Measurements from ENCODE around the gene ATM. TPM values are rescaled to one million over a fixed set of nuclear protein-coding genes. Genes with fewer than 3 reads are reported as not detected.

The ATM gene
- total RNA-seq, 1 experiment from 2014 or later = 37.0 TPM

GRCh38 chr11:108213784-108214183 is 9.1 kb upstream of the ATM start:
- H3K4me1 ChIP-seq = no peaks in the 10 kb centered on the region
- no peaks in the 10 kb centered on the region for H3K9me3 ChIP-seq (replicated peaks)
- peaks cover 21% of the 10 kb centered on the region for H3K36me3 ChIP-seq
- no peaks in the 10 kb centered on the region for H3K27me3 ChIP-seq
- DNase-seq = no peak
- no peak overlapping the region for H3K27ac ChIP-seq
- H3K4me3 ChIP-seq = no peak overlapping the region

GRCh38 chr11:108216988-108217387 is 5.9 kb upstream of the ATM start:
- no peak overlapping the region for H3K27ac ChIP-seq
- DNase-seq = no peak
- no peak overlapping the region for H3K4me3 ChIP-seq
- H3K36me3 ChIP-seq = peaks cover 10% of the 10 kb centered on the region
- no peaks in the 10 kb centered on the region for H3K27me3 ChIP-seq
- no peaks in the 10 kb centered on the region for H3K9me3 ChIP-seq (replicated peaks)
- H3K4me1 ChIP-seq = no peaks in the 10 kb centered on the region

- no peak for DNase-seq
- H3K27ac ChIP-seq = no peak overlapping the region
- H3K27me3 ChIP-seq = no peaks in the 10 kb centered on the region
- no peaks in the 10 kb centered on the region for H3K4me1 ChIP-seq
- H3K4me3 ChIP-seq = no peak overlapping the region
- peaks cover 8% of the 10 kb centered on the region for H3K36me3 ChIP-seq
- no peaks in the 10 kb centered on the region for H3K9me3 ChIP-seq (replicated peaks)
Measured at GRCh38 chr11:108218455-108218854, 4.4 kb upstream of the ATM start.

- no peaks in the 10 kb centered on the region for H3K4me1 ChIP-seq
- no peaks in the 10 kb centered on the region for H3K27me3 ChIP-seq
- H3K36me3 ChIP-seq = peaks cover 6% of the 10 kb centered on the region
- H3K27ac ChIP-seq = no peak overlapping the region
- H3K4me3 ChIP-seq = no peak overlapping the region
- DNase-seq = no peak
- no peaks in the 10 kb centered on the region for H3K9me3 ChIP-seq (replicated peaks)
Measured at GRCh38 chr11:108218912-108219783, 3.7 kb upstream of the ATM start.

GRCh38 chr11:108220721-108221336 is 2.0 kb upstream of the ATM start:
- H3K36me3 ChIP-seq = peaks cover 3% of the 10 kb centered on the region
- peak overlapping the region; percentile 71 for H3K4me3 ChIP-seq
- H3K27ac ChIP-seq = no peak overlapping the region
- H3K27me3 ChIP-seq = no peaks in the 10 kb centered on the region
- peak in 1 of 2 experiments; percentile 5 for DNase-seq
- H3K4me1 ChIP-seq = no peaks in the 10 kb centered on the region
- H3K9me3 ChIP-seq (replicated peaks) = no peaks in the 10 kb centered on the region

- DNase-seq = peak in 1 of 2 experiments; percentile 1
- Histone ChIP-seq H3K27me3 (no peaks in the 10 kb centered on the region), H3K36me3 (no peaks in the 10 kb centered on the region), H3K4me3 (peak overlapping the region; percentile 71), H3K4me1 (no peaks in the 10 kb centered on the region), H3K9me3 (replicated peaks) (no peaks in the 10 kb centered on the region), H3K27ac (peak overlapping the region; percentile 80; the same call in 1 of the 2 replicates)
Measured at GRCh38 chr11:108221371-108221770, 1.5 kb upstream of the ATM start.

GRCh38 chr11:108221911-108222573 is 825 bp upstream of the ATM start:
- peak overlapping the region; percentile 80 for H3K27ac ChIP-seq
- H3K4me3 ChIP-seq = peak overlapping the region; percentile 71
- H3K27me3 ChIP-seq = no peaks in the 10 kb centered on the region
- no peaks in the 10 kb centered on the region for H3K36me3 ChIP-seq
- H3K4me1 ChIP-seq = no peaks in the 10 kb centered on the region
- no peaks in the 10 kb centered on the region for H3K9me3 ChIP-seq (replicated peaks)
- DNase-seq = no peak

GRCh38 chr11:108223348-108224149 is 682 bp downstream of the ATM start:
- Histone ChIP-seq H3K27me3 (no peaks in the 10 kb centered on the region), H3K9me3 (replicated peaks) (no peaks in the 10 kb centered on the region), H3K4me3 (peak overlapping the region; percentile 71), H3K4me1 (no peaks in the 10 kb centered on the region; the same call in 1 of the 2 replicates), H3K27ac (peak overlapping the region; percentile 72), H3K36me3 (peaks cover 5% of the 10 kb centered on the region)
- no peak for DNase-seq

GRCh38 chr11:108224366-108224765 is 1.5 kb downstream of the ATM start:
- Histone ChIP-seq H3K27me3 (no peaks in the 10 kb centered on the region), H3K27ac (no peak overlapping the region), H3K4me1 (no peaks in the 10 kb centered on the region; the same call in 1 of the 2 replicates), H3K36me3 (peaks cover 11% of the 10 kb centered on the region), H3K9me3 (replicated peaks) (no peaks in the 10 kb centered on the region), H3K4me3 (peak overlapping the region; percentile 71)
- DNase-seq = no peak

GRCh38 chr11:108224911-108225786 is 2.3 kb downstream of the ATM start:
- H3K9me3 ChIP-seq (replicated peaks) = no peaks in the 10 kb centered on the region

GRCh38 chr11:108226036-108226435 is 3.2 kb downstream of the ATM start:
- no peak overlapping the region for H3K27ac ChIP-seq
- no peak overlapping the region for H3K4me3 ChIP-seq
- no peaks in the 10 kb centered on the region; the same call in 1 of the 2 replicates for H3K4me1 ChIP-seq
- no peaks in the 10 kb centered on the region for H3K9me3 ChIP-seq (replicated peaks)
- H3K27me3 ChIP-seq = no peaks in the 10 kb centered on the region
- H3K36me3 ChIP-seq = peaks cover 13% of the 10 kb centered on the region
- no peak for DNase-seq

More at GRCh38 chr11:108224911-108225786, 2.3 kb downstream of the ATM start:
- Histone ChIP-seq H3K27ac (no peak overlapping the region), H3K4me1 (no peaks in the 10 kb centered on the region; the same call in 1 of the 2 replicates), H3K27me3 (no peaks in the 10 kb centered on the region), H3K4me3 (no peak overlapping the region), H3K36me3 (peaks cover 11% of the 10 kb centered on the region)
- DNase-seq = no peak

- H3K4me3 ChIP-seq = no peak overlapping the region
- H3K36me3 ChIP-seq = peaks cover 14% of the 10 kb centered on the region
- no peak overlapping the region for H3K27ac ChIP-seq
- no peak for DNase-seq
- H3K27me3 ChIP-seq = no peaks in the 10 kb centered on the region
- H3K4me1 ChIP-seq = no peaks in the 10 kb centered on the region; the same call in 1 of the 2 replicates
- H3K9me3 ChIP-seq (replicated peaks) = no peaks in the 10 kb centered on the region
Measured at GRCh38 chr11:108228251-108228650, 5.4 kb downstream of the ATM start.

GRCh38 chr11:108233277-108233945 is 10.5 kb downstream of the ATM start:
- no peaks in the 10 kb centered on the region for H3K4me1 ChIP-seq
- no peak for DNase-seq
- no peak overlapping the region for H3K4me3 ChIP-seq
- no peaks in the 10 kb centered on the region for H3K9me3 ChIP-seq (replicated peaks)
- H3K27ac ChIP-seq = no peak overlapping the region
- H3K36me3 ChIP-seq = peaks cover 13% of the 10 kb centered on the region
- H3K27me3 ChIP-seq = no peaks in the 10 kb centered on the region

All from SJCRH30 (cell line).